Measurements from ENCODE around the gene MOB2.
A peak's percentile ranks its signal among the peaks of the same experiment; 100 is the strongest.

Gene MOB2

DNA sequence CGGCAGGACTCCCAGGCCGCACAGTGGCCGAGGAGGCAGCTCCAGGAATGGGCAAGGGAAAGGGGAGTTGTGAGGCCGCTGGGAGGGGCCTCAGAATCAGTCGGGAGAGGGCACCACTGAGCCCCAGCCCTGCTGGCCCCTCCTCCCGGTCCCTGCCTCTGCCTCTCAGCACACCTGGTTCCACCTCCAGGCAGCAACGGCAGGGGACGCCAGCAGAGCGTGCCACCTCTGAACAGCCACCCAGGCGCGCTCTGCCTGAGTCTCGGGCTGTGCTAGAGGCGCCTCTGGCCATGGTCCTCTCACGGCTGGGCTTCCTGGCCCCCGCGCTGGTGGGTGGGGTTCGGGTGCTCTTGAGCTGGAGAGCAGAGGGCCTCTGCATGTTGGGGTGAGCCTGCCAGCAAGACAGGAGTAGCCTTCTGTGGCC, 33.0 kb downstream of the MOB2 start:
- TF ChIP-seq, protein P1, sequence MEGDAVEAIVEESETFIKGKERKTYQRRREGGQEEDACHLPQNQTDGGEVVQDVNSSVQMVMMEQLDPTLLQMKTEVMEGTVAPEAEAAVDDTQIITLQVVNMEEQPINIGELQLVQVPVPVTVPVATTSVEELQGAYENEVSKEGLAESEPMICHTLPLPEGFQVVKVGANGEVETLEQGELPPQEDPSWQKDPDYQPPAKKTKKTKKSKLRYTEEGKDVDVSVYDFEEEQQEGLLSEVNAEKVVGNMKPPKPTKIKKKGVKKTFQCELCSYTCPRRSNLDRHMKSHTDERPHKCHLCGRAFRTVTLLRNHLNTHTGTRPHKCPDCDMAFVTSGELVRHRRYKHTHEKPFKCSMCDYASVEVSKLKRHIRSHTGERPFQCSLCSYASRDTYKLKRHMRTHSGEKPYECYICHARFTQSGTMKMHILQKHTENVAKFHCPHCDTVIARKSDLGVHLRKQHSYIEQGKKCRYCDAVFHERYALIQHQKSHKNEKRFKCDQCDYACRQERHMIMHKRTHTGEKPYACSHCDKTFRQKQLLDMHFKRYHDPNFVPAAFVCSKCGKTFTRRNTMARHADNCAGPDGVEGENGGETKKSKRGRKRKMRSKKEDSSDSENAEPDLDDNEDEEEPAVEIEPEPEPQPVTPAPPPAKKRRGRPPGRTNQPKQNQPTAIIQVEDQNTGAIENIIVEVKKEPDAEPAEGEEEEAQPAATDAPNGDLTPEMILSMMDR (IDR thresholded peaks at IDR 0.05): peak; percentile 96

DNA sequence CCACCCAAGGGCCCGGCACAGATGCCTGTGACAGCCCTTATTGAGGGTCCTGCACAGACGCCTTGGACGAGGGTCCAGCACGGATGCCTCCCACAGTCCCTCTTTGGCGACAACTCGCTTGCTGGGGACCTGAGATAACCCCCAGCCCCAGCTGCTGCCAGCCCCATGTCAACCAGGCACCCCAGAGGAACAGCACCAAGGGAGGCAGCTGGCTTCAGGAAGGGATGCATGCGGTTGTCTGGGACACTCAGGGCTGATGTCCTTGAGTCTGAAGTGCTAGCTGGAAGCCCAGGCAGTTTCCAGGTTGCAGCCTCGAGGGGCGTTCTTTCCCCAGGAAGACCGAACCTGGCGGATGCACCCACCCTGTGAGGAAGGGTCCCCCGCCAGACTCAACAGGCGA, 33.8 kb downstream of the MOB2 start:
- TF ChIP-seq, protein P1 (IDR thresholded peaks at IDR 0.05): no peak

DNA sequence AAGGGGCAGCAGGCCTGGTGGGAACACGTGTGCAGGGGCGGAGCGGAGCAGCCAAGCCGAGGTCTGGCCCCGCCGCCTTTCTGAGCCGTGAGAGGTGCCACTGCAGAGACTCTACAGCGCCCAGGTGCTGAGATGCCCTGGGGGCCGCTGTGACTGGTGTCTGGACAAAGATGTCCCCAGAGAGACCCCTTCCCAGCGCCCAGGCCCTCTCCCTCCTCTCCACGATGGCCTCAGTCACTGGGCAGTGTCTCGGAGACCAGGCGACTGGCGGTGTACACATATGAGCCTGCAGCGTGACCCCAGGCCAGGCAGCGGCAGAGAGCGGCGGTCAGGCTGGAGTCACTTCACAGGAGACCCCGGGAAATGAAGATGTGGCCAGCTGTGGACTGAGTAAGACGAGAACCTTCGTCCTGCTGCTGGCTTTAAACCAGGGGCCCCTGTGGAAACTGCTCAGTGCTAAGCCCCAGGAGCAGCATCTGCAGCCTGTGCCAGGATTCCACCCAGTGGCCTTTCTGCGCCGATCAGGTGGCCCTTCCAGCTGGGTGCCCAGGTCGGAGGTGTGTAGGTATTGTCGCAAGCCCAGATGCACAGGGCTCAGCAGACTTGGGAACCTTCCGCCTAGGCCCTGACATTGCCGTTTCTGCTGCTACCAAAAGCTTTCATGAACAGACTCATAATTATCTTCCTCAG, 34.7 kb downstream of the MOB2 start:
- TF ChIP-seq, protein P1 (IDR thresholded peaks at IDR 0.05): no peak

DNA sequence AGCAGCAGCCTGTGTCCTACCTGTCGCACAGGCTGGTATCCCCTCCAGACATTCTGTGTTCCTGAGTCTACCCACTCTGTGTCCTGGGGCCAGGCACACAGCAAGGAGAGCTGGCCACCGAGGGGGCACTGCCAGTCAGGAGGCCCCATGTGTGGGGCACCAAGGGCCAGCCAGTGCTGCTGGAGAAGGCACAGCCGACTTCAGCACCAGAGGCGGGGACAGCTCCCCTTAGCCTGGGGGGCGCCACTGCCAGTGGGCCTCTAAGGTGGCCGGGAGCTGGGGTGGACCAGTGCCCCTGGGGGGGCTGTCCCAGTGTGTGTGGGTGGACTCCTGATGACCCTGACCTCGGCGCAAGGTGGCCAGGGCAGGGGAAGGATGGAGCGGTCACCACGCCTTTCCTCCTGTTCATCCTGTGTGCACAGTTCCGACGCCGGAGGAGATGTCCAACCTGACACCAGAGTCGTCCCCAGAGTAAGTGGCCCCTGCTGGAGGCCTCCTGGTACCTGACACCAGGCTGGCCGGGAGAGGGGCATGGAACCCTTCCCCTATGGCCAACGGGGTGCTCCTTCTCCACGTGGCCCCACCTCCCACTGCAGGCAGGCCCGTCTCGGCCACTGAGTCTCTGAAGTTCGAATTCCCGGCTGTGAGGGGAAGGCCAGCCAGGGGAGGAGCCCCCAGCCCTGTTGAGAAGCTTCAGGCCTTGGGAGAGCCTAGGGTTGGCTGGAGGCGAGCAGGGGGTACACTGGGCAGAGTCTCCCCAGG, 35.4 kb downstream of the MOB2 start:
- TF ChIP-seq, protein P1 (IDR thresholded peaks at IDR 0.05): no peak

DNA sequence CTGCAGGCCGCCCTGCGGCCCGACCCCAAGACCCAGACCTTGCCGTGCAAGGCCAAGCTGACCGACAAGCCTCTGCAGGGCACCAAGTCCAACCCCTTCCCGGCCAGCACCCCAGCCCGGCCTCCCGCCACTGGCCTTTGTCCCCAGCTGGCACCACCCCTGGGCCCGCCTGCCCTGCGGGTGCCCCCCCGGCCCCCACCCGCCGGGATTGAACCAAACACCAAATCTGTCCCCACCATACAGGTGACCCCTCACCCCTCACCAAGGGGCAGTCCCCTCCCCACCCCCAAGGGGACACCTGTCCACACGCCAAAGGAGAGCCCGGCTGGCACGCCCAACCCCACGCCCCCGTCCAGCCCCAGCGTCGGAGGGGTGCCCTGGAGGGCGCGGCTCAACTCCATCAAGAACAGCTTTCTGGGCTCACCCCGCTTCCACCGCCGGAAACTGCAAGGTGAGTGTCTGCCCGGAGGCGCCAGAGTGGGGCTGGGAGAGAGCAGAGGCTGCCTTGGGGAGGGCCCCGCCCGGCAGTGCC, 36.2 kb downstream of the MOB2 start:
- TF ChIP-seq, protein P1 (IDR thresholded peaks at IDR 0.05): no peak

DNA sequence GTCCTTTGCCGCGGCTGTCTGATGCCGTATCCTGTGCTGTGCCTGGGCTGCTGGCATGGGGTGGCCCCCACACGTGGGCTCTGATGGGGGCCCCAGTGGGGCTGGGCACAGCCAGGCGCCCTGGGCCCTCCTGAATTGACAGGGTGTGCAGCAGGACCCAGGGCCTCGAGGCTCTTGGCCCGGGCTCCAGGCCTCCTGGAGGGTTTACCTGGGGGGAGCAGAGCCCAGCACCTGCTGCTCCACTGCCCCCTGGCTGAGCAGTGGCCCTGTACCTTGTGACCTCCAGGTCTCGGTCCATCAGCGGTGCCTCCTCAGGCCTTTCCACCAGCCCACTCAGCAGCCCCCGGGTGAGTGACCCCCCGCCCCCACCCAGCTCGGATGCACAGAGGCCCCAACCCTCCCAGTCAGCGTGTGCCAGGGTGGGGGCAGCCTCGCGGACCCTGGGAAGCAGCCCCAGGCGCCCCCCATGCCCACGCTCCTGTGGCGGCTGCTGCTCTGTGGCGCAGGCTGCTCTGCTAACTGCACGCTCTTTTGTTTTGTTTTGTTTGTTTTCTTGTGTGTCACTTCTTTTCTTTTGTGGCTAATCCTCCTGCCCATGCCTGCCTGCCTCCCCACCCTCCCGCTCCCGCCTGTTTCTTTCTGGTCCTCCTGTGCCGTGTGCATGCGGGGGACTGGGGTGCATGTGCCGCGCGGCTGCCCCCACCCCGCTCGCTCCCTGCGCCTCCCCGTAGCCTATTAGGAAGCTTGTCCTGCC, 36.9 kb downstream of the MOB2 start:
- TF ChIP-seq, protein P1 (IDR thresholded peaks at IDR 0.05): no peak

DNA sequence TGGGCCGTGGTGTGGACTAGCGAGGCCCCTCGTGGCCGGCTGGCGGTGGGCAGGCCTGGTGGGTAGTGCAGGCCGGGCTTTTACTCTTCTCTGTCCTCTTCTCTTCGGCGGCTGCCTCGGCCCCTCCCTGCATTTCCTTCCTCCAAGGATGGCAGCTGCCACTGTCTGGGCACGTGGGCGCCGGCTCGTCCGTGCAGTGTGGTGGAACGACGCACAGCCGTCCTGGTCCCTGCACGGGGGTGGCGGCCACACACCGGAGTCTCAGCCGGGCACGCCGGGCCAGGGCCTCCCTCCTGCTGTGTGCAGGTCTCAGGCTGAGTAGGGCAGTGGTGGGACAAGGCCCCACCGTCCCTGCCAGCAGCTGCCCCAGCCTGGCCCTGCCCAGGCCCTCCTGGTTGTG, 37.7 kb downstream of the MOB2 start:
- TF ChIP-seq, protein P1 (IDR thresholded peaks at IDR 0.05): no peak
